CD4-positive, alpha-beta T cell (primary cell): ENCODE data around the gene MYL12A. TPM values are rescaled to one million over a fixed set of nuclear protein-coding genes. Genes with fewer than 3 reads are reported as not detected.

ENCODE experiments used
- ATAC-seq: fragments of 200-7000 bp; cut with Tn5 transposase; one replicate; pipeline ENCODE4 v1.10.0; 2022; ENCODE audit warnings: mild to moderate bottlenecking; ENCODE audit not compliant: poor library complexity
- CTCF ChIA-PET: fragments of 350-600 bp; sonication (Branson Sonifier 250); formaldehyde crosslinking; loops from one replicate; lab custom pipeline; 2021; ENCODE audit warnings: antibody characterized with exemption, inconsistent platforms; lab: Charles Lee
- POLR2A ChIA-PET: fragments of 350-600 bp; sonication (Branson Sonifier 250); formaldehyde crosslinking; loops from one replicate; lab custom pipeline; 2021; ENCODE audit warnings: antibody characterized with exemption, inconsistent platforms; lab: Charles Lee
- DNase-seq, 14 experiments: peaks; one replicate each; pipeline ENCODE4 v3.0.0-alpha.2; 2013 to 2020; ENCODE audit warnings: mixed read lengths in 2 of 14
- H3K27ac ChIP-seq, 2 donors: one replicate each; pipeline versions ENCODE4 v1.5.1 to v1.7.0; 2013; ENCODE audit warnings: low read length in 2 of 2, low read depth in 1 of 2, mild to moderate bottlenecking in 1 of 2
- H3K27me3 ChIP-seq, 2 experiments: 1 replicate in 1 of 2; 2 replicates in 1 of 2; pipeline versions ENCODE4 v1.6.1 to v1.7.0; 2013; ENCODE audit warnings: low read length in 2 of 2, control low read depth in 1 of 2, mild to moderate bottlenecking in 1 of 2, moderate library complexity in 1 of 2; ENCODE audit not compliant: insufficient read depth in 2 of 2, control insufficient read depth in 1 of 2
- H3K36me3 ChIP-seq: one replicate; pipeline ENCODE4 v1.6.1; 2013; ENCODE audit warnings: low read length, control low read depth; ENCODE audit not compliant: insufficient read depth
- H3K4me1 ChIP-seq: one replicate; pipeline ENCODE4 v1.6.1; 2013; ENCODE audit warnings: low read length, control low read depth; ENCODE audit not compliant: insufficient read depth
- H3K4me3 ChIP-seq: one replicate; pipeline ENCODE4 v1.5.1; 2013; ENCODE audit warnings: mild to moderate bottlenecking, low read length, moderate library complexity
- H3K9me3 ChIP-seq, 2 experiments: 1 replicate in 1 of 2; 2 replicates in 1 of 2; pipeline versions ENCODE4 v1.6.1 to v1.7.0; 2013; ENCODE audit warnings: low read length in 2 of 2, mild to moderate bottlenecking in 2 of 2, control low read depth in 1 of 2, moderate library complexity in 1 of 2; ENCODE audit not compliant: control insufficient read depth in 1 of 2, insufficient read depth in 1 of 2
- H3K27ac Mint-ChIP-seq: one replicate; pipeline ENCODE4 v1.8.0; 2020; ENCODE audit warnings: mixed read lengths
- H3K27me3 Mint-ChIP-seq: one replicate; pipeline ENCODE4 v1.8.0; 2021; ENCODE audit warnings: mixed read lengths
- H3K36me3 Mint-ChIP-seq: one replicate; pipeline ENCODE4 v1.8.0; 2021; ENCODE audit warnings: low read depth, mixed read lengths
- H3K4me1 Mint-ChIP-seq: one replicate; pipeline ENCODE4 v1.8.0; 2021; ENCODE audit warnings: low read depth, mixed read lengths
- H3K4me3 Mint-ChIP-seq: one replicate; pipeline ENCODE4 v1.8.0; 2020; ENCODE audit warnings: mild to moderate bottlenecking, mixed read lengths
- H3K9me3 Mint-ChIP-seq: one replicate; pipeline ENCODE4 v1.8.0; 2020; ENCODE audit warnings: mixed read lengths
- intact Hi-C, 2 experiments: fragments of 100-400 bp; cut with DNase I in 1 of 2; cut with micrococcal nuclease in 1 of 2; formaldehyde crosslinking; loops; one replicate each; pipeline versions ENCODE4 v1.15.1 to v1.9.0; 2023 to 2025; cut with DNase I, micrococcal nuclease
- total RNA-seq, 174 experiments: library from RNA in 2 of 174; stranded (reverse) in 2 of 174; gene quantifications; one replicate each; pipeline ENCODE4 v1.2.3 and lab custom pipeline; 2021 to 2026
- TF ChIP-seq, protein P1 (sequence below): fragments of 200-600 bp; IDR thresholded peaks from one replicate; pipeline ENCODE4 v1.8.0; 2022; ENCODE audit warnings: antibody characterized with exemption, mild to moderate bottlenecking

Gene MYL12A
- total RNA-seq, 2 experiments from 2014 or later: 188 to 190 TPM

DNA sequence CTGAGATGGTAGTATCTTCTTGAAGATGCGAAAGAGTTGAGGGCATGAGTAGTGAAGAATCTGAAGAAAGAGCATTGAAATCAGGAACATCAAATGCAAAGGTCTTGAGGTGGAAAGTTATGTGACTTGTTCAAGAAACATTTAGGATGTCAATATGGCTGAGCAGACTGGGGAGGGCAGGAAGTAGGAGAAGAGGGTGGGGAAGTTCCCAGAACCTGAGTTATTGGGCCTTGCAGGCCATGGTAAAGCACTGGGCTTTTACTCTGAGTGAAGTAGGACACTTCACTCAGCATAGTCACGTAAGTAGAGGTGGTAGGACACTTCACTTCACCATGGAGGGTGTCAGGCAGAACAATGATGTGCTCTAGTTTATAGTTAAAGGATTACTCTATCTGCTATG, 11.8 kb upstream of the MYL12A start:
- Mint-ChIP-seq H3K9me3 (no peaks in the 10 kb centered on the region), H3K27me3 (no peaks in the 10 kb centered on the region), H3K27ac (no peak overlapping the region), H3K4me3 (no peak overlapping the region), H3K4me1 (no peaks in the 10 kb centered on the region), H3K36me3 (peaks cover 8% of the 10 kb centered on the region)
- TF ChIP-seq, protein P1, sequence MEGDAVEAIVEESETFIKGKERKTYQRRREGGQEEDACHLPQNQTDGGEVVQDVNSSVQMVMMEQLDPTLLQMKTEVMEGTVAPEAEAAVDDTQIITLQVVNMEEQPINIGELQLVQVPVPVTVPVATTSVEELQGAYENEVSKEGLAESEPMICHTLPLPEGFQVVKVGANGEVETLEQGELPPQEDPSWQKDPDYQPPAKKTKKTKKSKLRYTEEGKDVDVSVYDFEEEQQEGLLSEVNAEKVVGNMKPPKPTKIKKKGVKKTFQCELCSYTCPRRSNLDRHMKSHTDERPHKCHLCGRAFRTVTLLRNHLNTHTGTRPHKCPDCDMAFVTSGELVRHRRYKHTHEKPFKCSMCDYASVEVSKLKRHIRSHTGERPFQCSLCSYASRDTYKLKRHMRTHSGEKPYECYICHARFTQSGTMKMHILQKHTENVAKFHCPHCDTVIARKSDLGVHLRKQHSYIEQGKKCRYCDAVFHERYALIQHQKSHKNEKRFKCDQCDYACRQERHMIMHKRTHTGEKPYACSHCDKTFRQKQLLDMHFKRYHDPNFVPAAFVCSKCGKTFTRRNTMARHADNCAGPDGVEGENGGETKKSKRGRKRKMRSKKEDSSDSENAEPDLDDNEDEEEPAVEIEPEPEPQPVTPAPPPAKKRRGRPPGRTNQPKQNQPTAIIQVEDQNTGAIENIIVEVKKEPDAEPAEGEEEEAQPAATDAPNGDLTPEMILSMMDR: no peak
- Histone ChIP-seq H3K4me3 (no peak overlapping the region), H3K36me3 (no peaks in the 10 kb centered on the region), H3K9me3 (no peaks in the 10 kb centered on the region), H3K27me3 (no peaks in the 10 kb centered on the region), H3K4me1 (no peaks in the 10 kb centered on the region), H3K27ac (no peak overlapping the region)
- CTCF ChIA-PET: no interaction called here
- no peak for ATAC-seq
- intact Hi-C loops: no loop called here
- POLR2A ChIA-PET: no interaction called here
- no peak for DNase-seq

DNA sequence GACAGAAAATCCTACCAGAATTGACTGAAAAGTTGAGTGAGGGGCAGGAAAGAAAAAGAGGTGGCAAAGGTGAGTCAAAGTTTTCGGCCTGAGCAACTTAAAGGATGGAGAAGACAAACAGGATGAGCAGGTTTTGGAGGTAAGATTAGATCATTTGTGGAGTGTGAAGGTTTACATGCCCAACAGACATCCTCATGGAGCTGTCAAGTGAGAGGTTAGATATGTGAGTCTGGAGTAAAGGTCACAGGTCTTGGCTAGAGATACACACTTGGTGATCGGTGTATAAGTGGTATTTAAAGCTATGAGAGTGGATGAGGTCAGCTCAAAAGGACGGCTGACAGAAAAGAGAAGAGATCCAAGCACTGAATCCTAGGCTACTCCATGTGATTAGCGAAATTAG, 11.1 kb upstream of the MYL12A start:
- no peaks in the 10 kb centered on the region for H3K9me3 Mint-ChIP-seq
- ChIA-PET CTCF (interaction anchor here (2.4 kb wide), 1 partner anchor 10 kb away, joined by 9 read pairs; no protein-coding TSS in a partner anchor), POLR2A (no interaction called here)
- H3K27me3 Mint-ChIP-seq: no peaks in the 10 kb centered on the region
- DNase-seq: no peak
- no peaks in the 10 kb centered on the region for H3K4me1 Mint-ChIP-seq
- H3K27ac Mint-ChIP-seq: no peak overlapping the region
- Histone ChIP-seq H3K4me3 (no peak overlapping the region), H3K36me3 (no peaks in the 10 kb centered on the region), H3K27ac (no peak overlapping the region), H3K9me3 (peaks cover 0 to 5% of the 10 kb centered on the region in 2 experiments), H3K4me1 (no peaks in the 10 kb centered on the region), H3K27me3 (no peaks in the 10 kb centered on the region)
- TF ChIP-seq, protein P1: no peak
- ATAC-seq: no peak
- no peak overlapping the region for H3K4me3 Mint-ChIP-seq
- intact Hi-C loops: no loop called here
- peaks cover 10% of the 10 kb centered on the region for H3K36me3 Mint-ChIP-seq

DNA sequence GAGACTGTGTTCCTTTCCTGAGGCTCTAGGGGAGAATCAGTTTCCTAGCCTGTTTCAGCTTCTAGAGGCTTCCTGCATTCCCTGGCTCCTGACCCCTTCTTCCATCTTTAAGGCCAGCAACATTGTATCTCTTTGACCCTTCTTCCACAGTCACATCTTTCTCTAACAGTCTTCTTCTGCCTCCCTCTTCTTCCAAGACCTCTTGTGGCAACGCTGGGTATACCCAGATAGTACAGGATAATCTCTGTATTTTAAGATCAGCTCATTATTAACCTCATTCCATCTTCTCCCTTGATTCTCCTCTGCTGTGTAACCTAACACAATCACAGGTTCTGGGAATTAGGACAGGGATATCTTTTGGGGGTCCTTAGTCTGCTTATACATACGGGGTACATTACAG, 8.9 kb upstream of the MYL12A start:
- TF ChIP-seq, protein P1: no peak
- H3K27me3 ChIP-seq: no peaks in the 10 kb centered on the region
- Mint-ChIP-seq H3K4me3 (no peak overlapping the region), H3K4me1 (no peaks in the 10 kb centered on the region), H3K9me3 (no peaks in the 10 kb centered on the region), H3K36me3 (peaks cover 10% of the 10 kb centered on the region), H3K27me3 (no peaks in the 10 kb centered on the region), H3K27ac (no peak overlapping the region)
- peaks cover 0 to 12% of the 10 kb centered on the region in 2 experiments for H3K9me3 ChIP-seq
- no peak overlapping the region for H3K27ac ChIP-seq
- POLR2A ChIA-PET: interaction anchor here (1.7 to 2.1 kb wide), 2 partner anchors 8 to 22 kb away, joined by 3 to 8 read pairs; partner anchors contain the start of gene MYL12A
- DNase-seq (no peak), ATAC-seq (no peak)
- CTCF ChIA-PET: interaction anchor here (0.6 kb wide), 1 partner anchor 355 kb away, joined by 4 read pairs; no protein-coding TSS in a partner anchor
- no peak overlapping the region for H3K4me3 ChIP-seq
- no peaks in the 10 kb centered on the region for H3K36me3 ChIP-seq
- intact Hi-C loops: no loop called here
- H3K4me1 ChIP-seq: no peaks in the 10 kb centered on the region
